ENCODE results near the gene C1orf35.

DNA sequence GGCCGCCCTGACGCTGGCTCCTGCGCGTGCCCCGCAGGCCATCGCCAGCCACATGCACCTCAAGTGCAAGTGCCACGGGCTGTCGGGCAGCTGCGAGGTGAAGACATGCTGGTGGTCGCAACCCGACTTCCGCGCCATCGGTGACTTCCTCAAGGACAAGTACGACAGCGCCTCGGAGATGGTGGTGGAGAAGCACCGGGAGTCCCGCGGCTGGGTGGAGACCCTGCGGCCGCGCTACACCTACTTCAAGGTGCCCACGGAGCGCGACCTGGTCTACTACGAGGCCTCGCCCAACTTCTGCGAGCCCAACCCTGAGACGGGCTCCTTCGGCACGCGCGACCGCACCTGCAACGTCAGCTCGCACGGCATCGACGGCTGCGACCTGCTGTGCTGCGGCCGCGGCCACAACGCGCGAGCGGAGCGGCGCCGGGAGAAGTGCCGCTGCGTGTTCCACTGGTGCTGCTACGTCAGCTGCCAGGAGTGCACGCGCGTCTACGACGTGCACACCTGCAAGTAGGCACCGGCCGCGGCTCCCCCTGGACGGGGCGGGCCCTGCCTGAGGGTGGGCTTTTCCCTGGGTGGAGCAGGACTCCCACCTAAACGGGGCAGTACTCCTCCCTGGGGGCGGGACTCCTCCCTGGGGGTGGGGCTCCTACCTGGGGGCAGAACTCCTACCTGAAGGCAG, 44.0 kb downstream of the C1orf35 start:
- TF ChIP-seq, protein P1, sequence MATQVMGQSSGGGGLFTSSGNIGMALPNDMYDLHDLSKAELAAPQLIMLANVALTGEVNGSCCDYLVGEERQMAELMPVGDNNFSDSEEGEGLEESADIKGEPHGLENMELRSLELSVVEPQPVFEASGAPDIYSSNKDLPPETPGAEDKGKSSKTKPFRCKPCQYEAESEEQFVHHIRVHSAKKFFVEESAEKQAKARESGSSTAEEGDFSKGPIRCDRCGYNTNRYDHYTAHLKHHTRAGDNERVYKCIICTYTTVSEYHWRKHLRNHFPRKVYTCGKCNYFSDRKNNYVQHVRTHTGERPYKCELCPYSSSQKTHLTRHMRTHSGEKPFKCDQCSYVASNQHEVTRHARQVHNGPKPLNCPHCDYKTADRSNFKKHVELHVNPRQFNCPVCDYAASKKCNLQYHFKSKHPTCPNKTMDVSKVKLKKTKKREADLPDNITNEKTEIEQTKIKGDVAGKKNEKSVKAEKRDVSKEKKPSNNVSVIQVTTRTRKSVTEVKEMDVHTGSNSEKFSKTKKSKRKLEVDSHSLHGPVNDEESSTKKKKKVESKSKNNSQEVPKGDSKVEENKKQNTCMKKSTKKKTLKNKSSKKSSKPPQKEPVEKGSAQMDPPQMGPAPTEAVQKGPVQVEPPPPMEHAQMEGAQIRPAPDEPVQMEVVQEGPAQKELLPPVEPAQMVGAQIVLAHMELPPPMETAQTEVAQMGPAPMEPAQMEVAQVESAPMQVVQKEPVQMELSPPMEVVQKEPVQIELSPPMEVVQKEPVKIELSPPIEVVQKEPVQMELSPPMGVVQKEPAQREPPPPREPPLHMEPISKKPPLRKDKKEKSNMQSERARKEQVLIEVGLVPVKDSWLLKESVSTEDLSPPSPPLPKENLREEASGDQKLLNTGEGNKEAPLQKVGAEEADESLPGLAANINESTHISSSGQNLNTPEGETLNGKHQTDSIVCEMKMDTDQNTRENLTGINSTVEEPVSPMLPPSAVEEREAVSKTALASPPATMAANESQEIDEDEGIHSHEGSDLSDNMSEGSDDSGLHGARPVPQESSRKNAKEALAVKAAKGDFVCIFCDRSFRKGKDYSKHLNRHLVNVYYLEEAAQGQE (IDR thresholded peaks at IDR 0.05): no peak
- TF ChIP-seq, protein P2, sequence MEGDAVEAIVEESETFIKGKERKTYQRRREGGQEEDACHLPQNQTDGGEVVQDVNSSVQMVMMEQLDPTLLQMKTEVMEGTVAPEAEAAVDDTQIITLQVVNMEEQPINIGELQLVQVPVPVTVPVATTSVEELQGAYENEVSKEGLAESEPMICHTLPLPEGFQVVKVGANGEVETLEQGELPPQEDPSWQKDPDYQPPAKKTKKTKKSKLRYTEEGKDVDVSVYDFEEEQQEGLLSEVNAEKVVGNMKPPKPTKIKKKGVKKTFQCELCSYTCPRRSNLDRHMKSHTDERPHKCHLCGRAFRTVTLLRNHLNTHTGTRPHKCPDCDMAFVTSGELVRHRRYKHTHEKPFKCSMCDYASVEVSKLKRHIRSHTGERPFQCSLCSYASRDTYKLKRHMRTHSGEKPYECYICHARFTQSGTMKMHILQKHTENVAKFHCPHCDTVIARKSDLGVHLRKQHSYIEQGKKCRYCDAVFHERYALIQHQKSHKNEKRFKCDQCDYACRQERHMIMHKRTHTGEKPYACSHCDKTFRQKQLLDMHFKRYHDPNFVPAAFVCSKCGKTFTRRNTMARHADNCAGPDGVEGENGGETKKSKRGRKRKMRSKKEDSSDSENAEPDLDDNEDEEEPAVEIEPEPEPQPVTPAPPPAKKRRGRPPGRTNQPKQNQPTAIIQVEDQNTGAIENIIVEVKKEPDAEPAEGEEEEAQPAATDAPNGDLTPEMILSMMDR (IDR thresholded peaks at IDR 0.05; ENCODE audit: low read depth, low read length, missing input control): no peak
- TF ChIP-seq TAF1 (conservative IDR thresholded peaks at IDR 0.05): no peak

All from liver (tissue), 3 donors.